Smooth muscle cell (in vitro differentiated cells): ENCODE measurements around the gene SH3BP1. TPM values are rescaled to one million over a fixed set of nuclear protein-coding genes. Genes with fewer than 3 reads are reported as not detected.

ENCODE experiments used
- DNase-seq: peaks from one replicate; lab custom pipeline; 2025; ENCODE audit not compliant: unreplicated experiment; lab: John Stamatoyannopoulos, UW
- H2AFZ ChIP-seq: fragments of 200-600 bp; sonication (generic); 2 replicates; pipeline ENCODE4 v1.6.0; 2016; ENCODE audit warnings: antibody characterized with exemption, low read depth, mild to moderate bottlenecking
- H3F3A ChIP-seq: fragments of 200-600 bp; sonication (generic); 2 replicates; pipeline ENCODE4 v1.6.0; 2017; ENCODE audit warnings: antibody characterized with exemption, low read depth
- H3K27ac ChIP-seq: fragments of 200-600 bp; sonication (generic); 2 replicates; pipeline ENCODE4 v1.5.1; 2016; ENCODE audit warnings: low read depth, mild to moderate bottlenecking
- H3K27me3 ChIP-seq: fragments of 200-600 bp; sonication (generic); 2 replicates; pipeline ENCODE4 v1.6.1; 2016; ENCODE audit warnings: low read depth, mild to moderate bottlenecking
- H3K36me3 ChIP-seq: fragments of 200-600 bp; sonication (generic); 2 replicates; pipeline ENCODE4 v1.5.1; 2016; ENCODE audit warnings: low read depth
- H3K4me1 ChIP-seq: fragments of 200-600 bp; sonication (generic); 2 replicates; pipeline ENCODE4 v1.5.1; 2016; ENCODE audit warnings: low read depth
- H3K4me2 ChIP-seq: fragments of 200-600 bp; sonication (generic); 2 replicates; pipeline ENCODE4 v1.6.0; 2016; ENCODE audit warnings: mild to moderate bottlenecking
- H3K4me3 ChIP-seq: fragments of 200-600 bp; sonication (generic); 2 replicates; pipeline ENCODE4 v1.5.1; 2016; ENCODE audit warnings: mild to moderate bottlenecking
- H3K79me2 ChIP-seq: fragments of 200-600 bp; sonication (generic); 2 replicates; pipeline ENCODE4 v1.6.0; 2016; ENCODE audit warnings: low read depth, mild to moderate bottlenecking
- H3K9ac ChIP-seq: fragments of 200-600 bp; sonication (generic); 2 replicates; pipeline ENCODE4 v1.6.0; 2016; ENCODE audit warnings: low read depth
- H3K9me3 ChIP-seq: fragments of 200-600 bp; sonication (generic); replicated peaks from 2 replicates; pipeline ENCODE4 v1.5.1; 2016; ENCODE audit warnings: low read depth
- H4K20me1 ChIP-seq: fragments of 200-600 bp; sonication (generic); 2 replicates; pipeline ENCODE4 v1.6.0; 2016; ENCODE audit warnings: low read depth
- WGBS: methylation state at CpG from one replicate; pipeline ENCODE4 v1.1.7; 2016; ENCODE audit warnings: low lambda C conversion rate; 5-methylcytosine and 5-hydroxymethylcytosine counted together
- polyA plus RNA-seq: library from polyadenylated mRNA; unstranded; fragments of >200 nt; fragmentation: Nextera tagmentation; extraction: Ambion mirVana; gene quantifications from 2 replicates; pipeline ENCODE4 v1.2.1, GENCODE V29; 2016
- total RNA-seq: library from RNA; depleted of rRNA; stranded (reverse); fragments of >200 nt; gene quantifications from 2 replicates; pipeline ENCODE4 v1.2.3, GENCODE V29; 2014
- TF ChIP-seq, protein P1 (sequence below): fragments of 200-600 bp; sonication (generic); IDR thresholded peaks from 2 replicates; pipeline ENCODE4 v1.5.1; 2017; ENCODE audit warnings: borderline replicate concordance, mild to moderate bottlenecking, antibody characterized with exemption; ENCODE audit not compliant: insufficient read depth, poor library complexity, severe bottlenecking

SH3BP1 gene
- total and polyA plus RNA-seq, 2 experiments from 2014 or later = 16.6 to 20.4 TPM

DNA sequence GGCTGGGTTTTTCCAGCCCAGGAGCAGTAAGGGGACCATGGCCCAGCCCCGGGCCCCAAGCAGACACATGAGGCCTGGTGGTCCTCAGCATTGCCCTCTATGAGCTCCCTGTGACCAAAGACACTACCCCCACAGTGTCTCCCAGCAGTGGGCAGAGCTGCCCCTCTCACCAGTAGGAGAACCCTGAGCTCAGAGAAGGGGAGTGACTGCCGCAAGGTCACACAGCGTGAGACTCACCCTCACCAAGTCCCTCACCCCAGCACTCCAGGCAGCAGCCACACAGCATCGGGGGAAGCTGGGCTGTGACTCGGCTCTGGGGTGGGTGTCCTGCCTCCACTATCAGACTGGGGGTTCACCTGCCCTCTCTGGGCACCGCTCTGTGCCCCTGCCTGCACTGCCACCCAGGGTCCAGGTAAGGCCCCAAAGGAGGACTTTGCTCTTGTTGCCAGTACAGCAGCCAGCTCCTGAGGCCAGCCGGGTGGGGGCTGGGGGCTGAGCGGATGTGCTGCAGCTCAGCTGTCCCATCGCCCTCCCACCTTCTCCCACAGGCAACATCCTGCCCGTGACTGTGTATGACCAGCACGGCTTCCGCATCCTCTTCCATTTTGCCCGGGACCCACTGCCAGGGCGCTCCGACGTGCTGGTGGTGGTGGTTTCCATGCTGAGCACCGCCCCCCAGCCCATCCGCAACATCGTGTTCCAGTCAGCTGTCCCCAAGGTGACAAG lies 7.9 kb upstream of the SH3BP1 start:
- DNase-seq = no peak
- H3F3A ChIP-seq = peaks cover 5% of the 10 kb centered on the region
- H4K20me1 ChIP-seq = no peaks in the 10 kb centered on the region
- H3K36me3 ChIP-seq = no peaks in the 10 kb centered on the region
- no peaks in the 10 kb centered on the region for H3K27me3 ChIP-seq
- no peaks in the 10 kb centered on the region for H3K9me3 ChIP-seq
- H3K4me2 ChIP-seq = no peak overlapping the region
- no peak overlapping the region for H2AFZ ChIP-seq
- peaks cover 18% of the 10 kb centered on the region for H3K4me1 ChIP-seq
- no peaks in the 10 kb centered on the region for H3K79me2 ChIP-seq
- no peak overlapping the region for H3K9ac ChIP-seq
- H3K4me3 ChIP-seq = no peak overlapping the region
- TF ChIP-seq, protein P1, sequence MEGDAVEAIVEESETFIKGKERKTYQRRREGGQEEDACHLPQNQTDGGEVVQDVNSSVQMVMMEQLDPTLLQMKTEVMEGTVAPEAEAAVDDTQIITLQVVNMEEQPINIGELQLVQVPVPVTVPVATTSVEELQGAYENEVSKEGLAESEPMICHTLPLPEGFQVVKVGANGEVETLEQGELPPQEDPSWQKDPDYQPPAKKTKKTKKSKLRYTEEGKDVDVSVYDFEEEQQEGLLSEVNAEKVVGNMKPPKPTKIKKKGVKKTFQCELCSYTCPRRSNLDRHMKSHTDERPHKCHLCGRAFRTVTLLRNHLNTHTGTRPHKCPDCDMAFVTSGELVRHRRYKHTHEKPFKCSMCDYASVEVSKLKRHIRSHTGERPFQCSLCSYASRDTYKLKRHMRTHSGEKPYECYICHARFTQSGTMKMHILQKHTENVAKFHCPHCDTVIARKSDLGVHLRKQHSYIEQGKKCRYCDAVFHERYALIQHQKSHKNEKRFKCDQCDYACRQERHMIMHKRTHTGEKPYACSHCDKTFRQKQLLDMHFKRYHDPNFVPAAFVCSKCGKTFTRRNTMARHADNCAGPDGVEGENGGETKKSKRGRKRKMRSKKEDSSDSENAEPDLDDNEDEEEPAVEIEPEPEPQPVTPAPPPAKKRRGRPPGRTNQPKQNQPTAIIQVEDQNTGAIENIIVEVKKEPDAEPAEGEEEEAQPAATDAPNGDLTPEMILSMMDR = no peak
- no peak overlapping the region for H3K27ac ChIP-seq
- WGBS = 94% methylated on average over 19 of the region's 19 CpGs

DNA sequence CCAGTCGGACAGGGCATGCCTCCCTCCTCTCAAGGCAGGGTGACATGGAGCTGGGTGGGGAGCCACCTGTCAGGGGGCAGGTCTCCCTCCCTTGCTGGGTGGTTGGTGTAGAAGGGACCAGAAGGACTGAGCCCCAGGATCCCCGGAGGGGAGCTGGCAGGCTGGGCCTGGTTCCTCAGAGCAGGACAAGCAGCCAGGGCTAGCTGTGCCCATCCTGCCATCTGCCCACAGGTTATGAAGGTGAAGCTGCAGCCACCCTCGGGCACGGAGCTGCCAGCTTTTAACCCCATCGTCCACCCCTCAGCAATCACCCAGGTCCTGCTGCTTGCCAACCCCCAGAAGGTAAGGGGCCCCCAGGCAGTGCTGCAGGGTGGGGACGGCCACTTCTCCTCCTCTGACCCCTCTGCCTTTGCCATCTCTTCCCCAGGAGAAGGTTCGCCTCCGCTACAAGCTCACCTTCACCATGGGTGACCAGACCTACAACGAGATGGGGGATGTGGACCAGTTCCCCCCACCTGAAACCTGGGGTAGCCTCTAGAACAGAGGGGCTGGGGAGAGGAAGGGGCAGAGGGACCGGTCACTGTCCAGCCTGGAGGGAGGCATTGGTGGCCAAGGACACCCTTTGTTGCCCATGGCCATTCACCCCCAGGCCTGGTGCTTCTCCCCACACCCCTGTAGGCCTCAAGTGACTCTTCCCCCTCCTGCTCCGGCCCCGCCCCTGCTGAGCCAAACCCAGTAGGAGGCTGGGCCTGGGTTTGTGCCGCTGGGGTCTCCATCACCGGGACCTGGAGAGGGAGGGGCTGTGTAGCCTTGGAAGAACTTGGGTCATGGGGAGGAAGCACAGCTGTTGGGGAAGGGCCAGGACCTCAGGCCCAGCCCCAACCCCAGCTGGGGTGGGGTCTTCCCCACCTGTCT lies 7.0 kb upstream of the SH3BP1 start:
- peak overlapping the region; percentile 83 for H3K27ac ChIP-seq

DNA sequence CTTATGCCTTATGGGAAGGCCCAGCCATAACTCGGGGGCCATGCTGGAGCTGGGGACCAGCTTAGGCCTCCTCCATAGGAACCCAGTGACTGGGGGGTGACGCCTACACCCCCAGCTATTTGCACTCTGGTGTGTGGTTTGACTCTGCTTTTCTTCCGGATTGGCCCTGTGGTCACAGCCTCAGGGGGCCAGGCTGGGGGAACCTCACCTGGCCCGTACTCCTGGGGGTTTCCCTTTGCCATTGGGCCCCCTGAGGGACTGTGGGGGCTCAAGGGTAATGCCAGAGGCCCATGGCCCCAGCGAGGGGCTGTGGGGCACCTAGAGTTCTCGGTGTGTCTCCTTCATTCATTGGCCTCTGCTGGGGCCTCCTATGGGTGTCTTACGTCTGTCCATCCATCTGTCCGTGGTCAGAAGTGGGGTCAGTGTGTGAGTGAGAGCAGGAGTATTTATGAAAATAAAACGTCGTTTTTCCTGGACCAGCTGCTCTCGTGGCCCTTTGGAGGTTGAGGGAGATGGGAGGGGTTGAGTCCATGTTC lies 6.3 kb upstream of the SH3BP1 start:
- Histone ChIP-seq H3K36me3 (no peaks in the 10 kb centered on the region), H3K4me2 (peak overlapping the region; percentile 77), H3F3A (peaks cover 6% of the 10 kb centered on the region), H3K27me3 (no peaks in the 10 kb centered on the region), H4K20me1 (no peaks in the 10 kb centered on the region), H2AFZ (no peak overlapping the region), H3K79me2 (no peaks in the 10 kb centered on the region), H3K4me1 (peaks cover 19% of the 10 kb centered on the region), H3K9ac (peak overlapping the region; percentile 49), H3K4me3 (no peak overlapping the region), H3K27ac (peak overlapping the region; percentile 83), H3K9me3 (no peaks in the 10 kb centered on the region)
- no peak for DNase-seq
- TF ChIP-seq, protein P1 = no peak
- 42% methylated on average over 11 of the region's 11 CpGs for WGBS

More for the DNA sequence above, 7.0 kb upstream of the SH3BP1 start:
- Histone ChIP-seq H4K20me1 (no peaks in the 10 kb centered on the region), H3K4me1 (peaks cover 18% of the 10 kb centered on the region), H3F3A (peaks cover 5% of the 10 kb centered on the region), H3K4me2 (peak overlapping the region; percentile 77), H2AFZ (no peak overlapping the region), H3K4me3 (no peak overlapping the region), H3K79me2 (no peaks in the 10 kb centered on the region), H3K9ac (peak overlapping the region; percentile 49), H3K9me3 (no peaks in the 10 kb centered on the region), H3K27me3 (no peaks in the 10 kb centered on the region), H3K36me3 (no peaks in the 10 kb centered on the region)
- no peak for DNase-seq
- TF ChIP-seq, protein P1 = no peak
- 93% methylated on average over 13 of the region's 14 CpGs for WGBS
